Stimulated activated naive CD4-positive, alpha-beta T cell treated with Interleukin-2 at 50 U/mL for 16 hours (primary cell): ENCODE data around the gene PGAM5.
A peak's percentile ranks its signal among the peaks of the same experiment; 100 is the strongest.
"Not testable (repeated sequence)": the region's sequence is repeated elsewhere in the genome, so short reads cannot be mapped to it uniquely, and the experiment has no call there.

Experiments used
- DNase-seq: peaks from one replicate; lab custom pipeline; 2025; lab: John Stamatoyannopoulos, UW

Gene PGAM5

DNA sequence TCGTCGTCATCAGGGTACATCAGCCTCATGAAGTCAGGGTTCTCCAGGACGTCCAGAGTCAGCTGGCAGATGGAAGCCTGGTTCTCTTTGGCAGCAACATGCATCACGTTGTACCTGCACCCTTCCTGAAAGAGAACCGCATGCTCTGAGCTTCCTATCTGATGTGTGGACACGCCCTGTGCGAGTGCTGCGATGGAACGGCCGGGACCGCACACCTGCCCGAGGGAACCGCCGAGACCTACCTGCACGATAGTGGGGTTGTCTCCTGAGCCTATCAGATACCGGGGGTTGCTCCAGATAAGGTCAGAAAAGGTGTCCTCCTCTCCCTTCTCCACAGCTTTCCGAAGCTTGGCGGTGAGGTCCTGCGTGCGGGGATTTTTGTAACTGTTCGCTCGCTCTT lies 37.3 kb downstream of the PGAM5 start:
- DNase-seq, result no peak

DNA sequence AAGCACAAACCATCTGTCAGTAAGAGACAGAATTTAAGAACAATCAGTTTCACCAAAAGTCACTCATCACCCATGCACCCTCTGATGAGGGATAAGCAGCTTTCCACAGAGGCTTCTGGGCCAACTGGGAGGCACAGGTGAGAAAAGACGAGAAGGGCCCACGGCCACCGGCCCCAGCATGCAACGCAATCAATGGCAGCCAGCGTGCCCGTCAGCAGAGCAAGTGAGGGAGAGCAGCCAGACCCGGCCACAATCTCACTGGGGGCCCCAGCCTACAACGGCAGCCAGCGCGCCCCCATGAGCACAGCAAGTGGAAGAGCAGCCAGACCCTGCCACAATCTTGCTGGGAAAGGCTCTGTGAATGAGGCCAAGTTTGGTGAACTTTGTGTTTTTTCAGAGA lies 37.7 kb downstream of the PGAM5 start:
- DNase-seq, result no peak

DNA sequence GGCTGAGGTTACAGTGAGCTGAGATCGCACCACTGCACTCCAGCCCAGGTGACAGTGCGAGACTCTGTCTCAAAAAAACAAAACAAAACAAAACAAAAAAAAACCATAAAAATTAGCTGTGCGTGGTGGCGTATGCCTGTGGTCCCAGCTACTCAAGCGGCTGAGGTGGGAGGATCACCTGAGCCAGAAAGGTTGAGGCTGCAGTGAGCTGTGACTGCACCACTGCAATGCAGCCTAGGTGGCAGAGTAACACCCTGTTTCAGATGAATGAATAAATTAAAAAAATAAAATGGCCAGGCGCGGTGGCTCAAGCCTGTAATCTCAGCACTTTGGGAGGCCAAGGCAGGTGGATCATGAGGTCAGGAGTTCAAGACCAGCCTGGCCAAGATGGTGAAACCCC lies 43.0 kb downstream of the PGAM5 start:
- not testable (repeated sequence) for DNase-seq

DNA sequence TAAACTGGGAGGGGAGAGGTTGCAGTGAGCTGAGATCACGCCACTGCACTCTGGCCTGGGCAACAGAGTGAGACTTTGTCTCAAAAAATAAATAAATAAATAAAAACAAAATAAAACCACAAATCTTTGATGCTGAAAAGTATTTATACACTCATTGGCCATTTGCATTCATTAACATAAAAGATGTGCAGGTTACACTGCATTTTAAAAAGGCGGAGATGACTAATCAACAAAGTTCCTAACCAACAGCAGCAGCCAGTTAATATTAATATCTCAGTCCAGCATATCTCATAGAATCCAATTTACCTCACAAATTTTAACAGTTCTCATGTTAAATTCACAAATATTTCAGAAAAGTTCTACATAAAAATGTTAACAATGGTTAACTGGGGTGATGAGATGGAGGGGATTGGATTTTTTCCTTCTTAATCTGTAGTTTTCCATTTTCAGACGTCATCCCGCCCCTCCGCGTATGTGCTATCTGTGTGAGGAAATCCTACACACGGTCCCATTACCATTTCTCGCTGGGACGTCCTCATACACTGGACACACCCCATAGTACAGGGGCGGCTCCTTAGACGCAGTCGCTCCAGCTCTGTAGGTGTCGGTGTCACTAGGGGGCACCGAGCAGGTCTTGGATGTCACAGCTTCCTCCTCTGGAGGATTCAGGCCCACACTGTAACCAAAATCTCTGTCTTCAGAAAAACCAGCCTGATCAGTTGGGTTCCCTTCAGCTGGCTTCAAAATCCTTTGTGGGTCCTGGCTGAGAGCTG lies 43.7 kb downstream of the PGAM5 start:
- no peak for DNase-seq

DNA sequence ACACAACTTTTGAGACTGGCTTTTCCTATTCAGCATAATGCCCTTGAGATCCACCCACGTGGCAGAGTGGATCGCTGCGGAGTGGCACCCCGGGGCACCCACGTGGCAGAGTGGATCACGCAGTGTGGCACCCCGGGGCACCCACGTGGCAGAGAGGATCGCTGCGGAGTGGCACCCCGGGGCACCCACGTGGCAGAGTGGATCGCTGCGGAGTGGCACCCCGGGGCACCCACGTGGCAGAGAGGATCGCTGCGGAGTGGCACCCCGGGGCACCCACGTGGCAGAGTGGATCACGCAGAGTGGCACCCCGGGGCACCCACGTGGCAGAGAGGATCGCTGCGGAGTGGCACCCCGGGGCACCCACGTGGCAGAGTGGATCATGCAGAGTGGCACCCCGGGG lies 48.2 kb downstream of the PGAM5 start:
- DNase-seq, result not testable (repeated sequence)

DNA sequence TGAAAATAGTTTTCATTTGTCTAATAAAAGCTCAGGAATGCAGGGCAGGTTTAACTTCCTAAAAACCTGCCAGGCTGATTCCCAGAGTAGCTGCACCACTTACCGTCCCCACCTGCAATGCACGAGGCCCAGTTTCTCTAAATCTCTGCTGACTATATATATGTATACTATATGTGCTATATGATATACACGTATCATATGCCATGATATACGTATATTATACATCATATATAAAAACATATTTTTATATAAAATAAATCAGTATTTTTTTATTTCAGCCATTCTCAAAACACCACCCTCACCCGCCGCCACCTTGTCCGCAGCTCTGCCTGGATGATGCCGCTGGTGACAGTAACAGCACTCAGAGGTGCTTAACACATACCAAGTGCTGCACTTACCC lies 48.7 kb downstream of the PGAM5 start:
- DNase-seq, result no peak

DNA sequence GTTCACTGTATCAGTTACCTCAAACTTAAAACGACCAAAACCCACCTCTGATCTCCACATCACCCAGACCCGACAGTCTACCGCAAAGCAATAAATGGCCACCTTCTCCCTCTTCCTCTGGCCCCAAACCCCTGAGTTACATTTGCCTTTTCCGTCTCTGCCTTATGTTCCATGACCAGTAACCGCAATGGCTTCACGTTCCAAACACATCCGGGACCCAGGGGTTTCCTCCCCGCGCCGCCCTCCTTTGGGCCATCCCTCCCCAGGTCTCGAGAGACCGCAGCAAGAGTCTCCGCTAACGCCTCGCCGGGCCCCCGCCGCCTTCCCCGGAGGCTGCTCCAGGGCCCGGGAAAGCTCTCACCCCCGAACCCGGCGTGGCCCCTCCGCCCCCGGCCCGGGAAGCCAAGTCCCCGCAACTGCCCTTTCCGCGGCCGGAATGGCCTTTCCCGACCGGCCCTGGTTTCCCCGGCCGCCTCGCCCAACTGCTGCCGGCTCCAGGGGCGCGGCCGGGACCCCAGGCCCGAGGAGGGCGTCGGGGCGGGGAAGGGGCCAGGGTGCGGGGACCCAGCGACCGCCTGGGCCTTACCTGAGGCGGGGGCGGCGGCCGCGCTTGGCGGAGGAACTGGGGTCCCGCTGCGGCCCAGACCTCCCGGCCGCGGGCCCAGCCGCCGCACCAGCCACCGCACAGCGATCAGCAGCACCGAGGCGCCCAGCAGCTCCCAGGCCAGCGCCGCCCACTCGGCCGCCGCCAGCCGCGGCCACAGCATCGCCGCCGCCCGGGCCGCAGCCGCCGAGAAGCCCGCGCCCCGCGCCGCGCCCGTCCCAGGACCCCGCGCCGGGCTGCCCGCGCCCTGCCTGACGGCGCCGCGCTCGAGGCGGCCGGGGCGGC lies 50.6 kb downstream of the PGAM5 start, which contains the start of gene ANKLE2:
Gene ANKLE2, minus strand, starts transcription at position 801 of the 889 bp plus-strand sequence. Its CDS starts 34 bp downstream, at position 767.
- peak; percentile 77 for DNase-seq

DNA sequence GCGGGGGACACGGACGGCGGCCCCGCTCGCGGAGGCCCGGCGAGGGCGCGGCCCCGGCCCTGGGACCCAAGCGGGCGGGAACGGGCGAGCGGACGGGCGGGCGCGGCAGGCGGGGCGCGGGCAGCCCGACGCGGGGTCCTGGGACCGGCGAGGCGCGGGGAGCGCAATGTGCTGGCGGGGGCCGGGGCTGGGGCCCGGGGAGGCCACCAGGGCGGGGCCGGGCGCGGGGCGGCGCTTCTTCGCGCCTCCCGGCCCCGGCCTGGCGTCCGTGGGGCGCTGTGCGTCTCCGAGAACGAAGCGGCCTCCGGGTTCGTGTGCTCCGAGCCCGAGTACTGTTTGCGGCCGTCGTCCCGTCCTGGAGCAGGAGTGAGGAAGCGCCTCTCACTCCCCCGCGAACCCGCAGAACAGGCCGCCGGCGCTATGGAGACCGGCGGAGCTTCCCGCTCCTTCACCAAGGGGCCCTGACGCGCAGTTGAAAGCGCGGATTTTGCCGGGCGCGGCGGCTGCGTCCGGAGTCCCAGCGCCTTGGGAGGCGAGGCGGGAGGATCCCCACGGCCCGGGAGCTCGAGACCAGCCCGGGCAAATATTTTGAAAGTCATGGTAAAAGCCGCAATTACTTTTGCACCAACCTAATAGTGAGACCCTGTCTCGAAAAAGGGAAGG lies 51.4 kb downstream of the PGAM5 start:
- DNase-seq, result peak; percentile 84

DNA sequence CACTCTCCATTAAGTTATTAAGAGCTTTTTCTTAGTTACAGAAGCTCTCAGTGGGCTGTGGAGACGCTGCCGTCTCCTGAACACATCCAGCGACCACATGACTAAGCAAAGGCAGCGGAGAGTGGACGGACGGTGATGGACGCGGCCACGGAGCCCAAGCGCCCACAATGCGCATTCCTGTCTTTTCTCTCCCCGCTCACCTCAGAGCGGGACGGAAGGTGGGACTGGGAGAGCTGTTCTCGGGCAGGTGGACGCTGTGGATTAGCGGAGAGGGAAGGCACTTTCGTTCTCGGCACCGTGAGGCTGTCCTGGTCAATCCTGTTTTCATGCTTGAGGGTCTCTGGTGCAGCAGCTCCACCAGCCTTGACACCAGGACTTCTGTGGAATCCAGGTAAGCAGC lies 53.6 kb downstream of the PGAM5 start:
- no peak for DNase-seq

DNA sequence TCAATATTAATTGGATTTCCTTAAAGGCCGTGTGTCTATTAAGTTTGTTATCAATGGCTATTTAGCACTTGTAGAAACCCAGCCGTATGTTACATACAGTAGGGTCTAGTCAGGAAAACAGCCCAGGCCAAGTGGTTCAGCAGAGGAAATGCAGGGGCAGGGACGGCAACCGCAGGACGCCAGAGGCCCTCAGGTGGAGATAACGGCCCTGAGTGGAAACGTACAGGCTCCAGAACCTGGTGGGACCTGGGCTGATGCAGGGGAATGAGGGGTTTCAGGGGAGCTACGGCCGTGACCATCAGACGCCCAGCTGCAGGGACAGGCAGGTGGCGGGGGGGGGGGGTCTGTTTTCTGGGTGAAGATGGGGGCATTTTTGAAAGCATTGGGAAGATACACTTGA lies 54.7 kb downstream of the PGAM5 start:
- no peak for DNase-seq

DNA sequence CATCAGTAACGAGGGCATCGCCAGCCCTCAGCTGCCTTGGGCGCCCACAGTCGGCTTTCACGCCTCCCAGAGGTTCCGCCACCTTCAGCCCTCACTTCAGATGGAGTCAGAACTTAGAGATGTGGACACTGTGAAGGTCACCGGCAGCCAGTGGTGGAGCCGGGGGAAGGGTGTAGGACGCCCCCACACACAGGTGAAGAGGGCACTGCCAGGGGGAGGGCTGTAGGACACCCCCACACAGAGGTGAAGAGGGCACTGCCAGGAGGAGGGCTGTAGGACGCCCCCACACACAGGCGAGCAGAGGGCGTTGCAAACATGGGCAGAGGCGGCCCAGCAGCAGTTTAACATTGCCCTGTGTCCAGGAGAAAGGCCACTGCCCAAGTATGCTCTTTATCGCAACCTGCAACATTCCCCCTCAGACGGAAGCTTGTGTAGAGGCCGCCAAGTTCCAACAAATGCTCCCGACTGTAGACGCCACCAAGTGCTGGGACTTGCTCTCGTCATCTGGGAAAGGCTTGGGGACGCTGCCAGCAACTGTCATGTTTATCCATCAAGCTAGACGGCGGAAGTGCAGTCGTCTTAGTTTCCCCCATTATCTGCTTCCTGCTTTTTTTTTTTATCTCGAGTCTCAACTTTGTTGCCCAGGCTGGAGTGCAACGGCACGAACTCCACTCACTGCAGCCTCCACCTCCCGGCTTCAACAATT lies 55.9 kb downstream of the PGAM5 start:
- no peak for DNase-seq

DNA sequence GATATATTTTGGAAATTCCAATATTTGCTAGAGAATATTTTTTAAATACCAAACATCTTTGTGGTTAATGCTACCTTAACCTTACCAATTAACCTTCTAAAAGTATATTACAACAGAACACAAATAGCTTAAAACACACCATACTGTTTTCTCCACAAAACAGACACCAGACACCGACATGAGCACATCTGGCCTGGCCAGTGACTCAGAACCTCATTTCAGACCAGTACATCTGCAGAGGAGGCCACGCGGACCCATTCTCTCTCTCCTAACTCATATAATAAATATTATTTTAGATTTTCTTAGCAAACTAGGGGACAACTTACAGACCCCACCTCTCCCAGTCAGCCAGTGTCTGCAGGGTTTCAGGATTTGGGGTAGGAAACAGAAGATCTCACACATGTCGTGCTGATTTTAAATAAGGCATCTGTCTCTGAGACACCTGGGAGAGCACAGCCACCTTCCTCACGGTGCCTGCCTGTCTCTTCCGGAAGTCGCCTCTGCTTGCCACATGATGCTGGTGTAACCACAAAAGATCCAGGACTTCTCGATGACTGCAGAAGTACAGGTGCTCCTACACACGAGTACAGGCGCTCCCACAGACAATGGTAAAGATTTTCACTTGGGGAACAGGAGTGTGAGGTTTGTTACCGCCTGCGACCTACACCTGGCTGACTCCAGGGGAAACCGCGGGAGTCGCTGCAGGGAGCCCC lies 60.6 kb downstream of the PGAM5 start:
- peak; percentile 10 for DNase-seq
